ENCODE results near the gene ZFC3H1.

The ZFC3H1 gene

DNA sequence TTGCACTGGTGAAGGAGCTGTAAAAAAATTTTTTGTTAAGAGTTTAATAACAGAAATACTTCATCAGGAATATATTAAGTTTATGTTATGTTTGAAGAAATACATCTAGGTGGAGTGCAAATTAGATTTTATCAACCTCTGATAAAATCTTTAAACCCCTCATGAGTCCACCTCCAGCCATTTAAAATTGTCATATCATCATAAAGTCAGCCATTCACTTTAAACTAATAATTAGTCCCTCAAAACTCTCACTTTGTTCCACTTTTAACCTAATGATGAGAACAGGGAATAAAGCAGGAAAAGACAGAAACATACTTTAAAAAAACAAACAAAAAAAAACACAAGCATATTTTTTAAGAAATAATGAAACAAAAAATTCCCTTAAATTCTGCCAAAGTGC lies 25.1 kb downstream of the ZFC3H1 start:
- DNase-seq (ENCODE audit: low spot score), result no peak

DNA sequence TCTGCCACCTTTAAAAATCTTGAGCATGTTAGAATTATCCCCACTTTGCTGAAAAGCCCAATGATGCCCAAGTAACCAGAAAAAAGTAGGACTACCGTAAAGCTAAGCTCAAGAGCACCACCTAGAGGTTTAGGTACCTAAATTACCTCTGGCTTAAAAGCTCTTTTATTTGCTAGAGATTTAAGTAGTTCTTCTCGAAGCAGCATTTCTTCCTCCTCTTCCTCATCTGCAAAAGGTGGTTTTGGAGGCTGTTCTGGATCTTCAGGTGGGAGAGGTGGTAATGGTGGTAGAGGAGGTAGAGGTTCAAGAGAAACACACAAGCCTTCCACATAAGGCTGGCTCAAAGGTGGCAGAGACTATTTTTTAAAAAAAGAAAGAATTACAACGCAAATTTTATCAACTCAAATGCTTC lies 26.9 kb downstream of the ZFC3H1 start:
- DNase-seq (ENCODE audit: low spot score), result peak; percentile 63

DNA sequence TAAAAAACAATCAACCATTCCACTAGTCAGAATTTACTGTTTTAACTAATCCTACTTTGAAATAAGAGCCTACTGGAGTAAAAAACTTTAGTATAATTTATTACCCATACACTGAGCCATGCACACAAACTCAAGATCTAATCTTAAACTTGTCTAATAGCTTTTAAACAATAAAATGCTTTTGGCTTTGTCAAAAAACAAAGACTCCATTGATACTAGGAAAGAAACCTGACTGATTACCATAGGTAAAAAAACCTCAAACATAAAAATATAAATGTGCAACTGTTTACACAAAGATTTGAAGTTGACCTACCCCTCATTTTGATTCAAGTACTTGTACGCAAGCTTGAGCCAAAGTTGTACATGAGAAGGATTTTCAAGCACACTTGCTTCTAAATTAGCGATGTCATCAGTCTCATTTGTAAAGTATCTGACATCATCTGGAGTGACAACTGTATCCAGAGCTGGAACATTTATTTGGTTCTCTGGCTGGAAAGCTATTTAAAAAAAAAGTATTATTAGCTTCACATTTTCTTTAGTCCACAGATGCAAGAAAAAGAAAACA lies 36.1 kb downstream of the ZFC3H1 start:
- DNase-seq (ENCODE audit: low spot score), result no peak

DNA sequence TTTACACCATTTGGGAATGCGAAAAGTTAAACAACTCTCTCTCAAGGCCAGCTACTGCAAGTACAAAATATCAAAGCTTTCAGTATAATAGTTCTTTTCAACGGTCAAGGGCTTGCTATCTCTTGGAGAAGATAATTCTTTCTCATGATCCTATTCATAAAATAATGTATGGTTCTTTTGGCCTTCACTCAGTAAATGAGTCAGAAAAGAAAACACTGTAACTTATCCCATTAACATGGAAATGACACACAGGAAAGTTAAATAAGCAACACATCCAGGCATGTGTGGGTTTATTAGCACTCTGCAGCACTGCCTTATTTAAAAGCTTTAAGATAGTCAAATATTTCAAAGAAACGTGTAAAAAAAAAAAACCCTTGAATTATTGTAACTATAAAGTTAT lies 36.9 kb downstream of the ZFC3H1 start:
- DNase-seq (ENCODE audit: low spot score), result no peak

DNA sequence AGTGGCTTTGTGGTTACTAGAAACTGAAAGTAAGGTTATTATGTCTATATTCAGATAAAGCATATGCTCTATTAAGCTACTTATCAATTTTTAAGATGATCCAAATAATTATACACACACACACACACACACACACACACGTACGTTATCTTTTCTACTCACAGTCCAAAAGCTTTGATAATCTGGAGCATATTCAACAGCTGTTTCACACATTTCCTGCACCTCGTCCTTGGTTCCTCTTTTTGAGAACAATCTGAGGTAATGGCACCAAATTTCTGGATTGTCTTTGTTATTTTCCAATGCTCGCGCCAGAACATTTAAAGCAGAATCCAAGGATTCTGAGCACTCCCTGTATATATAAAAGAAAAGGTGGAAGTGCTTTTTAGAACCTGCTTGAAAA lies 37.5 kb downstream of the ZFC3H1 start:
- DNase-seq (ENCODE audit: low spot score), result no peak

DNA sequence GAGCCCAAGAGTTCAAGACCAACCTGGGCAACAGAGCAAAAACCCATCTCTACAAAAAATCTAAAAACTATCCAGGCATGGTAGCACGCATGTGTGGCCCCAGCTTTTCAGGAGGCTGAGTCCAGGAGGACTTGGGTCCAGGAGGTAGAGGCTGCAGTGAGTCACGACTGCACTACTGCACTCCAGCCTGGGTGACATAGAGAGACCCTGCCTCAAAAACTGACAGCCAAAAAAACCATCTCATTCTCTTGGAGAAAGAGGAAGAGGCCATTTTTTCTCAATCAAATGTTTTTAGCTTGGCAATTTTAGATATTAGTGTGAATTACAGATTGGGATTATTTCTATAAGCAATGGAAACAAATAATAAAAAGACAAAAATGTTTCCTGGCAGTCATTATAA lies 38.2 kb downstream of the ZFC3H1 start:
- no peak for DNase-seq (ENCODE audit: low spot score)

DNA sequence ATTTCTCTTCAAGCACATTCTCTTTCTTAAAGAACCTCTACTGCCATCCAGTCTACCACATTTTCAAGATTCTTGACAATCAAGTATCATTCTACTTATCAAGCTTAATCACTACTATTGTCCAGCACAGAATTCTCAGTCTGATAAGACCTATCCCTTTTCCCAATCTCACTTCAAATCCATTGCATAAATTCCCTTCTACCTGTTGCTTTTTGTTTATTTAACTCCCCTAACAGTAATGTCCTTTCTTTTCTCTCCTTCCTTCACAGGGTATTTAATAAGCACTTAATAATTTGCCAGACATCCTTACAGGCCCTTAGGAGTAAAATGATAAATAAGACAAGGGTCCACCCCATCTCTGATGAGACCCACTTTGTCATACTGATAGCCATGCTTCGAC lies 41.7 kb downstream of the ZFC3H1 start:
- DNase-seq (ENCODE audit: low spot score), result no peak

DNA sequence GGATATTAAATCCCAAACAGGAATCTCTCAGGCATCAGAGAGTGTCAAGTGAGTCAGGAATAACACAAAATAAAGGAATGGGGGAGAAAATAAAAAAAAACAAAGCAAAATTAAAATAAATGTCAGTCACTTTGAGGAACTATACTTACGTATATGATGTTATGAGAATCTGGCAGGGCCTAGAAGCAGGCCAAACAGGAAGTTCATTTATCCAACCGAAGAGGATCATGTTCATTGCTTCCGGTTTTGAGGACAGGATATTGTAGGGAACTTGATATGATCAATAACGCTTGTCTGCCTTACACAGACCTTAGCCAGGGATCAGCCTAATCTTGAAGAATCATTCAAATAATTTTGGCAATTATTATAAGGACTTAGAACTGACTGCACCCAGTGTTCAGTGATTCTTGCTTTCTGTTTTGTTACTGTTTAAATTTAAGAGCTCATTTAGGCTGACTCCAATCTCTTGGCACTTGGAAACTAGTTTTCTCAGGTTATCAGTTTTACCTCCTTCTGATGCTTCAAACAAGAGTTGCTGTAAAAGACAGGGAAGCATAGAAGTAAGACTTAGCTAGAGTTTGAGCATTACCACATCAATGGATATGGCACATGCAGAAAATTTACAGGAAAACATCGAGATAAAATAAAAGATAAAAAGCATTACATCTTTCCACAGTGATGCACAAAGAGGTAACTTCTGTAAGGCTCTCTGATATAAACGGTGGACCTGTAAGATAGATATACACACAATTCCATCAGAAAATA lies 53.4 kb downstream of the ZFC3H1 start:
- no peak for DNase-seq (ENCODE audit: low spot score)

DNA sequence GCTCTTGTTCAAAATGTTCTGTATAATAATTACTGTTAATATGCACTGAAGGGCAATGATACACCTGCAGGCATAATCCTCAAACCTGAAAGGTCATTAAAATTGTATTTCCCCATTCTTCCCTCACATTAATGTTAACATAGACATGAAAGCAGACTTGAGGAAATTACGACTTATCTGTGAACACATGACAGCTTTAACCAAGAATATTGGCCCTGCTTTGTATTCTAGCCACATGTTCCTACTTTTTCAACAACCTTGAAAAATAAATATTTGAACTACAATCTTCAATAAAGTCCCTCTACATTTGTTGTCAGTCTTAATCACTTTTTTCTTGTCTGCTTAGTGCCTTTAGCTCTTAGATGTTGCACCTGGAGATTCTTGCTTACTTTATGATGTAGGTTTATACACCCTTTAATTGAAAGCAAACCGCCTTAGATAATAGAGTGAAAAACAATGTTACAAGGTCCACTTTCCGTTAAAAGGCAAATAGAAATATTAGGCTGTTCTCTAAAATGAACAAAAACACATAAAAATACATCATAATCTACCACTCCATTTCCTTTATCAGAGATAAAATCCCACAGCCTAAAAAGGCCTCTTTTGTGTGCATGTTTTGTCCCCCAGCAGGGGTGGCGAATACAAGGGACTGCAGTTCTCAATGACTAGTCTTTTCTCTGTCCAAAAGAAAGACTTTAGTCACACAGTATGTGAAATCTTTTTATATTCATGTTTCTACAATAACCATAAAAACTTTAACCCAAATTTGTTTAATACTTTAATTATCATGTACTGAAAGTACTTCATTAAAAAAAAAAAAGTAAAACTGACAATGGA lies 55.9 kb downstream of the ZFC3H1 start:
- no peak for DNase-seq (ENCODE audit: low spot score)

DNA sequence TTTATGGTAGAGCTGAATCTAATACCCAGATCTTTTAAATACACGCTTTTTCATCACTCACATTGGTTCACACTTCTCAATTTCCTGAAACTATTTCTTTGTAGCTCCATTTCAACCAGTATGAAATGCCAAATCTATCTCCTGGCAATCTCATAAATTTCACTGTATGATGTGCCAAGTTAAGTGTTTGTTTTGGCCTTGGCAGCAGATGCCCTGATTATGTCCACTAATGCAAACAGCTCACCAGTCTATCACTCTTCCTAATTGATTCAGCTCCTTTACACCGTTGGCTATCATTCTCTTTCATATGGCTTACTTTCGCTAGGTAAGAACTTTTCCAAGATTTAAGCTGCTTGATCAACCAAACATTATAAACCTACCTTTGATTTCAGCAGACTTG lies 58.6 kb downstream of the ZFC3H1 start:
- DNase-seq (ENCODE audit: low spot score), result no peak

DNA sequence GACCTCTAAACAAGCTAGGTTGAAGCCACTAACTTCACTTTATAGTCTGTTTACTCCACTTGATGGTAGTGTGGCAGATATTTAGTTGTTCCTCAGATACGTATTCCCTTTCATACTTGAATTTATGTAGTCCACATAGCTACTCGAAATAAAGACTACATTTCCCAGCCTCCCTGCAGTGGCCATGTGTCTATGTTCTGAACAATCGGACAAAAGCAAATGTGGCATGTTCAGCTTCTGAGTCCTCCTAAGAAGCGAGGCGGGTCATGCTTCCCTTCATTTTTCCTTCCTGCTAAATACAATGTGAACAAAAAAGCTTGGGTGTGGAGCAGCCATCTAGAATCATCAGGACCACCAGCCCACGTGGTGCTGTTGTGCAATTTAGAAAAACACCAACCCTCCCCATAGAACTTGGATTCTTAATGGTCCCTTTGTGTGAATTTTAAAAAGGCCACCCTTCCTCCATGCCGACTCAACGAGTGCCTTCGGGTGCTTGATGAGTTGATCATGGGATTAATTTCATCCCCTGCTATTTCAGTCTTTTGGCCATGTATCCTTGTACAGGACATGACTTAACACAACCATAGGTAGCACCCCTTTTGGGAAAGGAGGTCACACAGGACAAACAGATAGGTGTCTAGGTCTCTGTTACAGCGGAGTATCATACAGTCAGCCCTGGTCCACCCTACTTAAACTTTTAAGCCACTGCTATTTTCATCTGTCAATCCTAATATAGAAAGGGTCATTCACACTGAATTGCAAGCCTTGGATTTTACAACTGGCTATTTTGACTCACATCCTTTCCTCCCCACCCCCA lies 60.7 kb downstream of the ZFC3H1 start:
- DNase-seq (ENCODE audit: low spot score), result no peak

DNA sequence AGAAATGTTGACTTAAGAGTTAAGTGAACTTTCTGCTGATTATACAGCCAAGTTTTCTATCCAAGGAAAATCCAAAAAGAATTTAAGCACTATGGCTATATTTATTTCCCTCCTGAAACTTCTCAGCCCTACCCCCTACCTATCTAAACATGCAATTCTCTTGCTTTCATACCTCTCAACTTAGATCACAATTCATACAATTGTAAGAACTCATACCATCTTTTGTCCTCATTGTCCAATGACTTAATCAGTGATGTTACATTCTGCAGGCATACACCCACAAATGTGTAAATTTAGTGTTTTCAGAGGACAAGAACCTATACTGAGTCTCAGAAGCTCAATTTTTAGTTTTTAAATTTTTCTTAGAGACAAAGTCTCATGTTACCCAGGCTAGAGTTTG lies 62.1 kb downstream of the ZFC3H1 start:
- no peak for DNase-seq (ENCODE audit: low spot score)

DNA sequence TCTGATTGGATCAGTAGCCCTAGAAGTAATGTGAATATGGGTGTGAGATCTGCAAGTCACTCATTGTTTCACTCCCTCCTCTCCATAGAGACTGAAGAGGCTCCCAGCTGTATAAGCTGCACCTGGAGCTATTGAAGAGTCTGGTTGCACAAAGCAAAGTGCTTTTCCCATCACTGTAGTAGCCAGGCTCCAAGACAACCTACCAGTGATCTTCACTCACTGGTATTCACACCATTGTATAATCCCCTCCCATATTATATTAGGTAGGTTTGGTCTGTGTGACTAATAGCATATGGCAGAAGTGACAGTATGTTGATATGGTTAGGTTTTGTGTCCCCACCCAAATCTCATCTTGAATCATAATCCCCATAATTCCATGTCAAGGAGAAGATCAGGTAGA lies 64.4 kb downstream of the ZFC3H1 start:
- no peak for DNase-seq (ENCODE audit: low spot score)

DNA sequence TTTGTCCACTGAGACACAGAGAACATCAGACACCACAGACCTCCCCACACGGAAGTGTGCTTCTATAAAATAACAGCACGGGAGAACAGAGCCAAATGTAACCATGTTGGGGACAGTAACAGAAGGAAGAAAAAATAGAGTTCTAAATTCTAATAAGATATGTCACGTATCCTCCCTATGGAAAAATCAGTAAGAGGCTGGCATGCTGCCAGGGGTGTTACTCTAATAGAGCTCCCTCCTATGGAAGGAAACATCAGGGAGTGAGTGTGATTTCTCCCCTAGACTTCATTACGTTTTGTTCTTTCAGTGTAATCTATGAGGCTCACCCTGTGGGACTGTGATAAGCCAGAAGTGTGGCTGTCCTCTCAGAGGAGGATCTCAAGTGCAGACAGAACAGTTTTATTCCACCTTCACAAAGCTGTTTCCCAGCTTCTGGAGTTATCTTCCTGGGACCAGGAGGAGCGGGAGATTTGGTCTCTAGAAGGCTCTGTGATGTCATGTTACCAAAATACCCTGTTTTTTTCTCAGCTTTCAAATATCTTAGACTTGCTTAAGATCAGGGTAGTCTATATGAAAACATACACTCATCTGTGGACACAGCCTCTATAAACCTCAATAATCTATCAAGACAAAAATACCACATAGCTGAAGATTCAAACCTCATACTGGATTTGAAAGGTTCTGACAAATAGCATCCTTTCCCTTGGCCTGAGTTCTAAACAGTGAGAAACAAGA lies 69.3 kb downstream of the ZFC3H1 start:
- DNase-seq (ENCODE audit: low spot score), result no peak

DNA sequence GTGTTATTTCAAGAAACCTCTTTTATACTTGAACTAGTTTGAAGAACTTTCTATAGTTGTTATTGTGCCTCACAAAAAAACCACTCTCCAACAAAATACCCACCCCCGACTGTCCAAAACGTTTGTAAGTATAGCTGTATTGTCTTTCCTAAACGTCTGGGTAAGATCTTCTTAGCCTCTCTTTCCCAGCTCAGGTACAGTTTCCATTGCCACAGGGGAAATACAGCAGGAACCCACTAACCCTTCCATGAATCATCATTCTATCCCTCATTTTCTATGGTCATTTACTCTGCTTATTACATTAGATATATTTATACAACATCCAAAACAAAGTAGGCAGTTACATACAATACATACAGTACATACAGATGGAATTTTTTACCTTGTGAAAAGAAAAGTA lies 70.8 kb downstream of the ZFC3H1 start:
- DNase-seq (ENCODE audit: low spot score), result no peak

DNA sequence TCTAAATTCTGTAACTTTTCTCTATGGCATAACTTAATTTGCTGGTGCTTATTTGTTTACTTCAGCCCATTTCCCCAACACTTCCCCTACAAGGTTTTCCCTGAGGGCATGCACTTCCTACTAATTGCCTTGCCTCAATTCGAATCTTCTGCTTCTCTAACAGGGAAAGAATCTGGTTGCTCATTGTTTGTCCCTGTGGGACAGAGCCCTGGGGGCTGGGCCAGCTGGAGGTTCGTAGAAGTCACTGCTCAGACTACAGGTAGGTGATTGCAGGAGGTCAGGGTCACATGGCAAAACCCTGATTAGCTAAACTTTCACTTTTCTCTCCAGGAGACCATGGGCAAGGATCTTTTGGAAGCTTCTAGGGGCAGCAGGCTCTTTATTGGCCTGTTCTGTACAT lies 72.0 kb downstream of the ZFC3H1 start:
- no peak for DNase-seq (ENCODE audit: low spot score)

DNA sequence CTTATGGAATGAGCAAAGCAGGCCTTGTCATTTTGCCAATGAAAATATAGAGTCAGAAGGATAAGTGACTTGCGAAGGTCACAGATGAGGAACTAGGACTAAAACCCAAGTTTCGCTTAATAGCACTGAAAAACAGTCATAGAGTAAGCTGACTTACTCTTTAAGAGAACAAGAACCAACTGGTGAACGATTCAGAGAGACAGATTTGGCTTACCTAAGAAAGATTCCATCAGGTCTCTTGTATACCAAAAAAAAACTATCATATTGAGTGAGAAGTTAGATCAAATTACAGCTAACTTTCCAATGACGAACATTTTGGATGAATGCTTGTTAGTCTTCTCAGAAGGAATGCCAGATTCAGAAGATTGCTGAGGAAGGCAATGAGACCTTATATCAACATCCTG lies 74.2 kb downstream of the ZFC3H1 start:
- no peak for DNase-seq (ENCODE audit: low spot score)

DNA sequence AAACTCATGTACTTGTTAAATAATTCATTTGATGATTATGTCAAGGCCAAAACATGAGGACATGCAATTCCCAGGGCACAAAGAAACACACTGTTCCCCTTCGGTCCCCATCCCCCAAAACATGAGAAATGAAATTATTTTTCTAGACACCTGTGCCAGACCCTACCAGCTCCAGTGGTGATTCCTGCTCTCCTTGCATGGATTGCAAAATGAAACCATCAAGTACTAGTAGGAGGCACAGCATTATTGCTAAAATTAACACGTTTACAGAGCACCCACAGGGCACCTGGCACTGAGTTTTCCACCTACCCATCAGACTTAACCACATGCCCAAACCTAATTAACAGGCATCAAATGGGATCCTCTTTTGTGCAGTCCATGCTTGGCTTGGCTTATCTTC lies 76.6 kb downstream of the ZFC3H1 start:
- DNase-seq (ENCODE audit: low spot score), result no peak

DNA sequence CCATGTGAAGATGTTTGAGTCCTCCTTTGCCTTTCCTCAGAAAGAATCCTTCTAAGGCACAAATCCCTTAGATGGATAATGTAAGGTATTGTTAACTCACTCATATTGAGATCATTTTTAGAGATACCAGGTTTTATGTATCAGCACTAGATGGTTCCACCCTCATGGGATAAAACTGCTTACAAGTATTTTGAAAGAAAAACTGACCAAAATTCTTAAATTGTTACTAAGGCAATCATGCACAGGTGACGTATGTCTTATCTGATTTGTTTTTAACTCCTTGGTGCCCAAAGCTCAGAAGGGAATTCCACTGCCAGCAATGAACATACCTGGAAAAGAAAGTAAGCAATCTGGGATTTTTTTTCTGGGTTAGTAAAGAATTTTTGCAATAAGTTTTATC lies 78.4 kb downstream of the ZFC3H1 start:
- DNase-seq (ENCODE audit: low spot score), result no peak

DNA sequence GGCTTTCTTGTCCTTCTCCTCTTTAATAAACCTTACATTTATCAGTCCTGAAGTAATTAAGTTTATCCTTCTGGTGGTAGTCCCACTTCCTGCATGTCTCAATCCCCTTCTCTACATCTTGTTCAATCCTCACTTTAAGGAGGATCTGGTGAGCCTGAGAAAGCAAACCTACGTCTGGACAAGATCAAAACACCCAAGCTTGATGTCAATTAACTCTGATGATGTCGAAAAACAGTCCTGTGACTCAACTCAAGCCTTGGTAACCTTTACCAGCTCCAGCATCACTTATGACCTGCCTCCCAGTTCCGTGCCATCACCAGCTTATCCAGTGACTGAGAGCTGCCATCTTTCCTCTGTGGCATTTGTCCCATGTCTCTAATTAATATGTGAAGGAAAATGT lies 79.3 kb downstream of the ZFC3H1 start:
- DNase-seq (ENCODE audit: low spot score), result no peak

DNA sequence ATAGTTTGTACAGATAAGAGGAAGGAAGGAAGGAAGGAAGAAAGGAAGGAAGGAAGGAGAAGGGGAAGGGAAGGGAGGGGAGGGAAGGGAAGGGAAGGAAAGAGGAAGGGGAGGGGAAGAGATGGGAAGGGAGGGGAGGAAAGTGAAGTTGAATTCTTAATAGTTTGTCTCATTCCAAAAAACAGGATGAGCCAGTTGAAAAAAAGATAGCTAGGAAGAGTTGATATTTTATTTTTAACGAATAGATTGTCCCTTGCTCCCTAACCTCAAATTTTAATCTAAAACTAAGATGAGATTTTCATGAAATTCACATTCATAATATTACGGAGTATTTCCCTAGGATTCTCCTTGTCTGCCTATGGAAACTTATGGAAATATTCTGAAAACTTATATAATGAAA lies 80.7 kb downstream of the ZFC3H1 start:
- no peak for DNase-seq (ENCODE audit: low spot score)

DNA sequence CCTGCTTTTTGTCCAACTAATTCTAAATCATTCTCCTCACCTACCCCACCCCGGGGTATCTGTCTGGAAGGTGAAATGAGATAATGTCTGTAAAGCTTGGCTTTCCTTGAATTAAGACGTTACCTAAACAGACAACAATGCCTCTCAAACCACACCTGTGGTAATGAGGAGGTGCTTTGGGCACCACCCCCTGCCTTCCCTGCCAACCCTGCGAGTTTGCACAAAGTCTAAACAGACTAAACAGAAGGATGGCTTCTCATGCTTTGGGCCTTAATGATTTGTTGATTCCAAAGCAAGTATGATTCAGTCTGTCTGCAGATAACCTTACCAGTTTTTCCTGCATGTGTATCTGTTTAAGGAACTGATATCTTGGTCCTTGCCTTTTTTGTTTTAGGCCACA lies 82.4 kb downstream of the ZFC3H1 start:
- DNase-seq (ENCODE audit: low spot score), result no peak

Measured in CD4-positive, alpha-beta T cell treated with Interleukin-2 at 100 ng/mL for 4 hours (primary cell).